D721Med (cell line): Measurements from ENCODE around the gene NUTF2.

Source experiments
- DNase-seq: peaks from one replicate; pipeline ENCODE4 v3.0.0; 2011; ENCODE audit warnings: low spot score; ENCODE audit not compliant: insufficient read length
- FAIRE-seq: peaks from 2 replicates; lab custom pipeline; 2011; peaks lifted over from hg19 to GRCh38; lab: Jason Lieb, UNC
- CTCF ChIP-seq: IDR thresholded peaks from 2 replicates; pipeline ENCODE4 v1.5.1; 2012; ENCODE audit warnings: mild to moderate bottlenecking, control low read depth; ENCODE audit not compliant: insufficient read depth; ENCODE audit errors: missing control alignments

Gene NUTF2

GRCh38 chr16:67837811-67838210, 8.9 kb upstream of the NUTF2 start:
- FAIRE-seq: no peak
- no peak for TF ChIP-seq CTCF
- no peak for DNase-seq

GRCh38 chr16:67841198-67841815, 5.4 kb upstream of the NUTF2 start:
- no peak for FAIRE-seq
- no peak for DNase-seq
- no peak for TF ChIP-seq CTCF

GRCh38 chr16:67841816-67842508, 4.8 kb upstream of the NUTF2 start, which contains the start of gene THAP11:
Gene THAP11, plus strand, starts transcription at chr16:67842320. Its CDS starts 235 bp downstream, at chr16:67842555.
- DNase-seq (peak; percentile 68), FAIRE-seq (no peak)
- peak; percentile 84 for TF ChIP-seq CTCF

GRCh38 chr16:67842509-67843342, 4.0 kb upstream of the NUTF2 start:
- TF ChIP-seq CTCF: no peak
- DNase-seq (no peak), FAIRE-seq (no peak)

GRCh38 chr16:67843343-67843765, 3.4 kb upstream of the NUTF2 start:
- TF ChIP-seq CTCF: no peak
- DNase-seq (no peak), FAIRE-seq (no peak)

GRCh38 chr16:67844497-67844896, 2.2 kb upstream of the NUTF2 start:
- no peak for TF ChIP-seq CTCF
- FAIRE-seq (no peak), DNase-seq (no peak)
